SK-N-SH (cell line): ENCODE measurements around the gene R3HCC1L.

Source experiments
- CTCF ChIP-seq: fragments of 200-600 bp; sonication (generic); IDR thresholded peaks from 2 replicates; pipeline ENCODE4 v1.6.1; 2017; ENCODE audit warnings: antibody characterized with exemption, mild to moderate bottlenecking, moderate library complexity
- EP300 ChIP-seq, 2 experiments: IDR thresholded peaks; 2 replicates each; pipeline versions ENCODE4 v1.4.0 to v1.6.1; 2012; ENCODE audit warnings: borderline replicate concordance in 1 of 2, low read depth in 1 of 2, low read length in 1 of 2
- EZH2phosphoT487 ChIP-seq: fragments of 200-600 bp; sonication (generic); IDR thresholded peaks from 2 replicates; pipeline ENCODE4 v1.6.1; 2017; ENCODE audit warnings: low read depth, mixed run types, mild to moderate bottlenecking, antibody characterized with exemption, moderate library complexity, borderline replicate concordance
- FOXM1 ChIP-seq: IDR thresholded peaks from 2 replicates; pipeline ENCODE4 v1.4.0; 2012; ENCODE audit warnings: low read depth, mild to moderate bottlenecking
- NRF1 ChIP-seq: IDR thresholded peaks from 2 replicates; pipeline ENCODE4 v1.6.1; 2012; ENCODE audit warnings: low read depth, mild to moderate bottlenecking, low read length
- POLR2AphosphoS5 ChIP-seq: IDR thresholded peaks from 2 replicates; pipeline ENCODE4 v1.6.1; 2012; ENCODE audit warnings: low read depth, low read length
- RAD21 ChIP-seq: IDR thresholded peaks from 2 replicates; pipeline ENCODE4 v1.6.1; 2012; ENCODE audit warnings: mild to moderate bottlenecking, low read length
- RFX5 ChIP-seq: IDR thresholded peaks from 2 replicates; pipeline ENCODE4 v1.6.1; 2012; ENCODE audit warnings: mild to moderate bottlenecking, improper control_type of control experiment, low read length
- RXRA ChIP-seq: IDR thresholded peaks from 2 replicates; pipeline ENCODE4 v1.4.0; 2012; ENCODE audit warnings: low read depth, mild to moderate bottlenecking, borderline replicate concordance
- TAF1 ChIP-seq: IDR thresholded peaks from 2 replicates; pipeline ENCODE4 v1.6.1; 2012; ENCODE audit warnings: low read depth, mild to moderate bottlenecking, low read length, moderate library complexity, borderline replicate concordance
- TEAD4 ChIP-seq: IDR thresholded peaks from 2 replicates; pipeline ENCODE4 v1.4.0; 2012; ENCODE audit warnings: mild to moderate bottlenecking, borderline replicate concordance; ENCODE audit not compliant: insufficient read depth
- USF2 ChIP-seq: fragments of 150-350 bp; IDR thresholded peaks from 2 replicates; pipeline ENCODE4 v1.6.1; 2017; ENCODE audit warnings: antibody characterized with exemption, low read length, low read depth, borderline replicate concordance
- YY1 ChIP-seq: IDR thresholded peaks from 2 replicates; pipeline ENCODE4 v1.4.0; 2012; ENCODE audit warnings: low read depth, mild to moderate bottlenecking

- TF ChIP-seq CTCF (no peak), FOXM1 (no peak), TAF1 (no peak), YY1 (no peak), RXRA (no peak), EP300 (IDR thresholded peaks at IDR 0.05; ENCODE audit: borderline replicate concordance in 1 of 2, low read depth in 1 of 2, low read length in 1 of 2) (no peak), TEAD4 (no peak), EZH2phosphoT487 (no peak), RFX5 (no peak), NRF1 (no peak), POLR2AphosphoS5 (no peak), USF2 (no peak), RAD21 (no peak)
These were observed 141.9 kb downstream of the R3HCC1L start for GRCh38 chr10:98276311-98276710.
